Measurements from ENCODE around the gene B4GALT7. TPM values are rescaled to one million over a fixed set of nuclear protein-coding genes. Genes with fewer than 3 reads are reported as not detected.

B4GALT7 gene
- total RNA-seq, 1 experiment from 2014 or later: 15.0 TPM

DNA sequence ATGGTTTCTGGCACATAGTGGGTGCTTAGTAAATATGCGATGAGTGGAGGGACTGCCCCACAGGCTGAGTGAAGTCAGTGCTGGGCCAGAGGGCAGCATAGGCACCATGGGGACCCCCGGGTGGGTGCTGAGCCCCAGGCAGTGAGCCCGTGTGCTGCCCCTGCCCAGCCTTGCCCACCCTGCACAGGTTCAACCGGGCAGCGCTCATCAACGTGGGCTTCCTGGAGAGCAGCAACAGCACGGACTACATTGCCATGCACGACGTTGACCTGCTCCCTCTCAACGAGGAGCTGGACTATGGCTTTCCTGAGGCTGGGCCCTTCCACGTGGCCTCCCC, 7.2 kb downstream of the B4GALT7 start:
- Histone ChIP-seq H3K4me1 (ENCODE audit: insufficient read depth, low read length, poor library complexity, severe bottlenecking) (peaks cover 4% of the 10 kb centered on the region), H3K36me3 (ENCODE audit: insufficient read depth, low read length, poor library complexity, severe bottlenecking) (no peaks in the 10 kb centered on the region), H3K4me3 (ENCODE audit: low read depth, low read length, poor library complexity, severe bottlenecking) (no peak overlapping the region), H3K27me3 (replicated peaks; ENCODE audit: insufficient read depth, low read depth, low read length, poor library complexity) (no peaks in the 10 kb centered on the region), H3K9me3 (ENCODE audit: low read depth, low read length, poor library complexity, severe bottlenecking) (no peaks in the 10 kb centered on the region), H3K27ac (ENCODE audit: low read depth, low read length, poor library complexity, severe bottlenecking) (no peak overlapping the region)
- DNase-seq (ENCODE audit: low spot score): no peak
- POLR2A ChIA-PET (ENCODE audit: low non-redundant PET): interaction anchor here (0.6 kb wide), 1 partner anchor 310 kb away, joined by 7 read pairs; no protein-coding TSS in a partner anchor
- no TSS peak for BruUV-seq (replicated peaks)
- no peak for TF ChIP-seq EZH2 (IDR thresholded peaks at IDR 0.05; ENCODE audit: borderline replicate concordance, low read depth, low read length, poor library complexity, severe bottlenecking)
- TF ChIP-seq, protein P1, sequence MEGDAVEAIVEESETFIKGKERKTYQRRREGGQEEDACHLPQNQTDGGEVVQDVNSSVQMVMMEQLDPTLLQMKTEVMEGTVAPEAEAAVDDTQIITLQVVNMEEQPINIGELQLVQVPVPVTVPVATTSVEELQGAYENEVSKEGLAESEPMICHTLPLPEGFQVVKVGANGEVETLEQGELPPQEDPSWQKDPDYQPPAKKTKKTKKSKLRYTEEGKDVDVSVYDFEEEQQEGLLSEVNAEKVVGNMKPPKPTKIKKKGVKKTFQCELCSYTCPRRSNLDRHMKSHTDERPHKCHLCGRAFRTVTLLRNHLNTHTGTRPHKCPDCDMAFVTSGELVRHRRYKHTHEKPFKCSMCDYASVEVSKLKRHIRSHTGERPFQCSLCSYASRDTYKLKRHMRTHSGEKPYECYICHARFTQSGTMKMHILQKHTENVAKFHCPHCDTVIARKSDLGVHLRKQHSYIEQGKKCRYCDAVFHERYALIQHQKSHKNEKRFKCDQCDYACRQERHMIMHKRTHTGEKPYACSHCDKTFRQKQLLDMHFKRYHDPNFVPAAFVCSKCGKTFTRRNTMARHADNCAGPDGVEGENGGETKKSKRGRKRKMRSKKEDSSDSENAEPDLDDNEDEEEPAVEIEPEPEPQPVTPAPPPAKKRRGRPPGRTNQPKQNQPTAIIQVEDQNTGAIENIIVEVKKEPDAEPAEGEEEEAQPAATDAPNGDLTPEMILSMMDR (conservative IDR thresholded peaks at IDR 0.05; ENCODE audit: low read depth, low read length): no peak
- intact Hi-C loops (cut with micrococcal nuclease; ENCODE audit: unreplicated experiment): no loop called here
- CTCF ChIA-PET: interaction anchor here (0.6 kb wide), 2 partner anchors 21 to 347 kb away, joined by 3 to 5 read pairs; no protein-coding TSS in a partner anchor

DNA sequence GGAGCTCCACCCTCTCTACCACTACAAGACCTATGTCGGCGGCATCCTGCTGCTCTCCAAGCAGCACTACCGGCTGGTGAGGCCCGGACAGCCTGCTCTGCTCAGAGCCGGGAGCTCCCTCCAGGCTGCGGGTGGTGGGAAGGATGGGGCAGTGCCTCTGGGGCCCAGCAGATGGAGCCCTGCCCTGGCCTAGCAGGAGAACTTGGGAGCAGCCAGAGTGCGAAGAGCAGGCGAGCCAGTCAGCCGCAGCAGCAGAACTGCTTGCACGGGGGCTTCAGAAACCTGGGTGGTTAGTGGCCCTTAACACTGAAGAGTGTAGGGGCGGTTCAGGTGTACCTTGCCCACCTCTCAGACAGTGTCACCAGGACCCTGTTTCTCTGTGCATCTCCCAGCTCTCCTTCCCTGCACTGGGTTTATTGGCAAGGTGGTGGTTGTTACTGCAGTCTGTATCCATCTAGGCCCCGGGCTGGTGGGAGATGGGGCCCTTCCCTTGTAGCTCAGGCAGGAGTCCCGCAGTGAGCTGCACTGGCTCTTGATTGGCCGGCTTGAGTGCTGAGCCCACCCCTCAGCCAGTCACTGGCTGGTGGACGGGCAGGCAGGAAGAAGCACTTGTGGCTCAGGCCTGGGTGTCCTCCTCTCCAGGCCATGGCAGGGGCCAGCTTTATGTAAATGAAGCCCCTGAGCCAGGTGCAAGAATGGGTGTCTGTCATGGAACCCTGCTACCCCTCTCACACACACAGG, 7.7 kb downstream of the B4GALT7 start:
- peak; percentile 75 for DNase-seq (ENCODE audit: low spot score)
- Histone ChIP-seq H3K27me3 (replicated peaks; ENCODE audit: insufficient read depth, low read depth, low read length, poor library complexity) (no peaks in the 10 kb centered on the region), H3K27ac (ENCODE audit: low read depth, low read length, poor library complexity, severe bottlenecking) (no peak overlapping the region), H3K4me1 (ENCODE audit: insufficient read depth, low read length, poor library complexity, severe bottlenecking) (peaks cover 4% of the 10 kb centered on the region), H3K9me3 (ENCODE audit: low read depth, low read length, poor library complexity, severe bottlenecking) (no peaks in the 10 kb centered on the region), H3K36me3 (ENCODE audit: insufficient read depth, low read length, poor library complexity, severe bottlenecking) (no peaks in the 10 kb centered on the region), H3K4me3 (ENCODE audit: low read depth, low read length, poor library complexity, severe bottlenecking) (no peak overlapping the region)
- intact Hi-C loops (cut with micrococcal nuclease; ENCODE audit: unreplicated experiment): no loop called here
- BruUV-seq (replicated peaks): no TSS peak
- no peak for TF ChIP-seq EZH2 (IDR thresholded peaks at IDR 0.05; ENCODE audit: borderline replicate concordance, low read depth, low read length, poor library complexity, severe bottlenecking)
- TF ChIP-seq, protein P1 (conservative IDR thresholded peaks at IDR 0.05; ENCODE audit: low read depth, low read length): peak; percentile 76
- ChIA-PET CTCF (interaction anchor here (0.5 to 0.6 kb wide), 3 partner anchors 9 to 347 kb away, joined by 3 to 5 read pairs (median 4); no protein-coding TSS in a partner anchor), POLR2A (ENCODE audit: low non-redundant PET) (interaction anchor here (0.6 kb wide), 1 partner anchor 310 kb away, joined by 7 read pairs; no protein-coding TSS in a partner anchor)

DNA sequence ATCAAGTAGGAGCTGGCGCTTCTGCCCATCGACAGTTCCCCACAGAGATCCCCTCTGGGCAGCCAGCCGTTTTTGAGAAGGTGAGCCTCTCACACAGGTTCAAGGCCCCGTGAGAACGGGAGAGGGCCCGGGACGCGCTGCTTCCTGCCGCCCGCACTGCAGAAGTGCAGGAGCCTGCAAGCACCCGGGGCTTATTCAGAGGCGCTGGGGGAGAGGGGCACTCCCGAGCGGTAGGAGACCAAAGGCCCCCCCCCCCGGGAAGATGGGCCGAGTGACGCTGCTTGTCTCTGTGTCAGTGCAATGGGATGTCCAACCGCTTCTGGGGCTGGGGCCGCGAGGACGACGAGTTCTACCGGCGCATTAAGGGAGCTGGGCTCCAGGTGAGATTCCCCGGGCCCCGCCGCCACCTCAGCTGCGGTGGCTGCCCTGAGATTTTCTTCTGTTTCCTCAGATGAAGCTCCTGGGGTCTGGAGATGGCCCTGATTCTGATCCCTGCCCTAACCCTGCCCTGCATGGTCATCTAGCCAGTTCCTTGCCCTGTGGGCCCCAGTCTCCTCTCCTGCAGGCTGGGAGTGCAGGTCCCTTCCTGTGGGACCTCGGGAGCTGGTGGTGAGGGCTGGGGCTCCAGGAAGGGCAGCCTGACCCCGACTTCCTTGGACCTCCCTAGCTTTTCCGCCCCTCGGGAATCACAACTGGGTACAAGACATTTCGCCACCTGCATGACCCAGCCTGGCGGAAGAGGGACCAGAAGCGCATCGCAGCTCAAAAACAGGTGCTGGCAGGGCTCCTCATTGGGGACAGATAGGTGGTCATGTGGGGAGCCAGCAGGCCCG, 8.5 kb downstream of the B4GALT7 start:
- Histone ChIP-seq H3K4me1 (ENCODE audit: insufficient read depth, low read length, poor library complexity, severe bottlenecking) (peaks cover 4% of the 10 kb centered on the region), H3K27me3 (replicated peaks; ENCODE audit: insufficient read depth, low read depth, low read length, poor library complexity) (no peaks in the 10 kb centered on the region), H3K27ac (ENCODE audit: low read depth, low read length, poor library complexity, severe bottlenecking) (no peak overlapping the region), H3K36me3 (ENCODE audit: insufficient read depth, low read length, poor library complexity, severe bottlenecking) (no peaks in the 10 kb centered on the region), H3K4me3 (ENCODE audit: low read depth, low read length, poor library complexity, severe bottlenecking) (no peak overlapping the region), H3K9me3 (ENCODE audit: low read depth, low read length, poor library complexity, severe bottlenecking) (no peaks in the 10 kb centered on the region)
- no peak for DNase-seq (ENCODE audit: low spot score)
- intact Hi-C loops (cut with micrococcal nuclease; ENCODE audit: unreplicated experiment): no loop called here
- POLR2A ChIA-PET (ENCODE audit: low non-redundant PET): no interaction called here
- BruUV-seq (replicated peaks): no TSS peak
- TF ChIP-seq EZH2 (IDR thresholded peaks at IDR 0.05; ENCODE audit: borderline replicate concordance, low read depth, low read length, poor library complexity, severe bottlenecking): no peak
- TF ChIP-seq, protein P1 (conservative IDR thresholded peaks at IDR 0.05; ENCODE audit: low read depth, low read length): no peak
- CTCF ChIA-PET: no interaction called here
